GM12891 (cell line): ENCODE data around the gene ROBO4.

Experiments used
- PAX5 ChIP-seq: IDR thresholded peaks from 2 replicates; pipeline ENCODE4 v1.6.1; 2011; ENCODE audit warnings: low read length, moderate library complexity, mild to moderate bottlenecking; ENCODE audit not compliant: insufficient read depth, severe bottlenecking
- POLR2A ChIP-seq: IDR thresholded peaks from 2 replicates; pipeline ENCODE4 v1.6.1; 2011; ENCODE audit warnings: low read depth, low read length, control low read depth
- POLR2AphosphoS5 ChIP-seq: IDR thresholded peaks from 2 replicates; pipeline ENCODE4 v1.6.1; 2011; ENCODE audit warnings: low read depth, low read length, control low read depth
- POU2F2 ChIP-seq: IDR thresholded peaks from 2 replicates; pipeline ENCODE4 v1.6.1; 2011; ENCODE audit warnings: low read depth, mild to moderate bottlenecking, control low read depth, low read length, moderate library complexity
- SPI1 ChIP-seq: IDR thresholded peaks from 2 replicates; pipeline ENCODE4 v1.6.1; 2011; ENCODE audit warnings: low read depth, low read length, control low read depth
- TAF1 ChIP-seq: IDR thresholded peaks from 2 replicates; pipeline ENCODE4 v1.6.1; 2011; ENCODE audit warnings: low read depth, low read length, control low read depth

GRCh38 chr11:124841201-124841600, 56.5 kb downstream of the ROBO4 start:
- TF ChIP-seq POLR2AphosphoS5: no peak
- TF ChIP-seq POLR2A: no peak
- no peak for TF ChIP-seq TAF1
- no peak for TF ChIP-seq POU2F2
- TF ChIP-seq SPI1: no peak
- TF ChIP-seq PAX5: no peak
